Ramos (cell line): ENCODE data around the gene PDSS2.
"Not testable (repeated sequence)": the region's sequence is repeated elsewhere in the genome, so short reads cannot be mapped to it uniquely, and the experiment has no call there.

ENCODE experiments used
- in situ Hi-C: fragments of 300-500 bp; cut with MboI; formaldehyde crosslinking; loops from one replicate; pipeline ENCODE4 v1.14.3; 2022; ENCODE audit warnings: low sequenced_read_pairs; ENCODE audit not compliant: unreplicated experiment

PDSS2 gene

GRCh38 chr6:107383705-107384104 is 75.7 kb downstream of the PDSS2 start:
- in situ Hi-C loops, result no loop called here

- in situ Hi-C loops, result no loop called here
These were observed 85.1 kb downstream of the PDSS2 start for GRCh38 chr6:107374264-107374663.

- in situ Hi-C loops, result no loop called here
These were observed 89.9 kb downstream of the PDSS2 start for GRCh38 chr6:107369493-107369892.

- in situ Hi-C loops, result no loop called here
These were observed 90.9 kb downstream of the PDSS2 start for GRCh38 chr6:107368471-107368870.

- in situ Hi-C loops, result not testable (repeated sequence)
These were observed 95.2 kb downstream of the PDSS2 start for GRCh38 chr6:107364173-107364572.

DNA sequence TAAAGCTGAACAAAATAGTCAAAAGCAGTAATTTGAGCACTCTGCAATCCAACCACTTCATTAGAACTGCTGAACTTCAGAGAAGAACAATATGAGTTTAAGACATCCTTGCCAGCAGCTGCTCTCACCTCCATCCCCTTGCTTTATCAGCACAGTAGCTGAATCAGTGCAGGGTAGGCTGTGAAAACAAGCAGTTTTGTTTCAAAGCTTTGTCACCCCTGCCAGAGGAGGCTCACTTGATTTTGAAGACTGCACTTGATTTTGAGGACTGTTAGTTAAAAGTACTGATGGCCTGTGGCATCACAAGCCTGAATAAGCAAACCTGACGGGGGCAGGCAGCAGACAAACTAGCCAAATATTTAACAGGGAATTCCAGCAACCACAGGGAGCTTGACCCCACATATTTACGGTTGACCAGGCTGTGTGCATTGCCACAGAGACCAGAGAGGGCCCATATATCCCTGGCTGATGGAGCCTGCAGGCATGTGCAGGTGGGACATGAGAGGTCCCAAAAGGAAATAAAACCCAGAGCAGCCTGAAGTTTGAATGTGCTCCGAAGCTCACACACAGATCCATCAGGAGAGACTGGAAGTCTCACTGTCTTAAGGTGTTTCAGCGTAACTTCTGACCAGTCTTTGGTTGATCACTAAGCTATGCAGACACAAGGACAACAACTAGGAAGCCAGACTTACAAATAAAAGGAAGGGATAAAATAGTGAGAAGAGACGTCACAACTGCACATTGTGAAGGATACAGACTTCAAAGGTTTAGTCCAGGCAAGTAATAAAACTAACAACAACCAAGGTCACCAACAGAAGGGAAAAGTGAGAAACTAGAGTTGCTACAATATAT is 97.4 kb downstream of the PDSS2 start:
- in situ Hi-C loops, result no loop called here

- in situ Hi-C loops, result no loop called here
These were observed 98.9 kb downstream of the PDSS2 start for GRCh38 chr6:107360476-107360875.

- in situ Hi-C loops, result no loop called here
These were observed 101.5 kb downstream of the PDSS2 start for GRCh38 chr6:107357842-107358241.

DNA sequence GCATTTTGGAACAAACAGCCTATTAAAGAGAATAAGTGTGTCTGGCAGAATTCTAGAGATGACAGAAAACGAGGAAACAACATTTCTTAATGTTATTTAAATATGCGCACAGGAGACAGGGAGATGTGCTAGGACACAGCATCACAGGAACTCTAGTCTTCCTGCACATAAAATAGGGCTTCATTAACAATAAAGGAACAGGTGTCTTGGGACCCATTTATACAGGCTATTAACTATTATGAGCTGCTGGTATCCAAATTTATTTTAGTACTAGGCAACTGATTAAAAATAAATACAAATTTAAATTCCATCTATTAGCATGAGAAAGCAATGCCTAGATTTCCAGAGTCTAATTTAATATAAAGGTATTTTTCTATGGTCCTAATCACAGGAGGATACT is 102.3 kb downstream of the PDSS2 start:
- in situ Hi-C loops, result no loop called here

- in situ Hi-C loops, result no loop called here
These were observed 103.7 kb downstream of the PDSS2 start for GRCh38 chr6:107355659-107356058.

GRCh38 chr6:107354451-107354850 is 104.9 kb downstream of the PDSS2 start:
- in situ Hi-C loops, result no loop called here

DNA sequence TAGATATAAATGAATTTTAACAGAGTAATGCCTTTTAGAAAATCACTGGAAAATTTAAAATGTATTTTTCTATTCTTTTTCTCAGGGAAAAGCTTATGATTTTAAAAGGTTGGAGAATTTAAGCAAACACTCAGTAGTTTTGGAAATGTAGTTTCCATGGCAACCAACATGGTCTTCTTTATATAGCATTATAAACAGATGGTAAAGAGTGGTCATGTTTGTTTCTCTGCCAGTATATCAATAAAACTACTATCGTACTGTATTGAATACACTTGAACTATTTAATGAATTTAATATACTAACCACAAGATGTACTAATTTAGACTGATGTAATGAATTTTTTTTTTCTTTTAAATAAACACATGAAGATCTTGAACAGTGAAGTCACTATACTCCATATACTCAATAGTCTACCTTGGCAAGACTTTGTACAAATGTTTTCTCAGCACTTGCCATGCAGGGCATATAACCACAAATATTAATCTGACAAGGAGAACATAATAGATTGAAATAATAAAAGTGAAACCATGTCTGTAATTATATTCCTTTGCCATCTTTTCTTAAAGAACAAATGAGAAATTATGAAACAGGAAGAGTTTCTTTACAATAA is 105.5 kb downstream of the PDSS2 start:
- in situ Hi-C loops, result no loop called here

DNA sequence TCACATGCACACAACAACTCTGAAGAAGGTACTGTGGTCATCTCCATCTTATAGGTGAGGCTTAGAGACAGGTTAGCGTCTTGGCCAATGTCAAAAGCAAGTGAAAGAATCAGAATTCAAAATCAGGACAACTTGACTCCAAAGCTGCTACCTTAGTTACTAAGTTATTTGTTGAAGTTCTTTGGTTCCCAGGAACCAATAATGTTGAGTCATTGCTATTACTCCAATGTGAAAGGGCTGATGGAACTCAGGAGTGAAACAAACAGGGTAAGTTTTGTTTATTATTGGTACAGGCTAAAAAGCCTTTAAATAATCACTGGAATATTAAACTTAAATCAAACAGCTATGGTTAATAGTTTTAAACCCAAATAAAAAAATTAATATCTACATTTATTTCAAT is 111.1 kb downstream of the PDSS2 start:
- in situ Hi-C loops, result no loop called here

- in situ Hi-C loops, result no loop called here
These were observed 114.0 kb downstream of the PDSS2 start for GRCh38 chr6:107345393-107345792.

- in situ Hi-C loops, result no loop called here
These were observed 114.4 kb downstream of the PDSS2 start for GRCh38 chr6:107344981-107345380.

DNA sequence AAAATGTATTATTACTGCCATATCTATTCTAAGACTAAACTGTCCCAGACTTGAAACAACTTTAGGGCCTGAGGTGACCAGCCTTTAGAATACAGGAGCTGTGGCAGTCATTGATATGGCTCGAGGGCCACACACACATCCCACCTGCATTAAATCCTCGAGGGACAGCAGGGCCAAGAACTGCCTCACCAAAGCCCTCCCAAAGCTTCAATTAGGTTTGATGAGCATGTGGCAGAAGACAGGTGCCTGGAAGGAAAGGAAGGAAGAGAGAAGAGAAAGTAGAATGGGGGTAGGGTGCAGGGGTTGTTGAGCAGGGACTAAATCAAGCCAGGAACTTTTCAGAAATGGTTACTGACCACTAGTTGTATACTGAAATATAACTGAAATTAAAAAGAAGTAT is 115.0 kb downstream of the PDSS2 start:
- in situ Hi-C loops, result no loop called here

DNA sequence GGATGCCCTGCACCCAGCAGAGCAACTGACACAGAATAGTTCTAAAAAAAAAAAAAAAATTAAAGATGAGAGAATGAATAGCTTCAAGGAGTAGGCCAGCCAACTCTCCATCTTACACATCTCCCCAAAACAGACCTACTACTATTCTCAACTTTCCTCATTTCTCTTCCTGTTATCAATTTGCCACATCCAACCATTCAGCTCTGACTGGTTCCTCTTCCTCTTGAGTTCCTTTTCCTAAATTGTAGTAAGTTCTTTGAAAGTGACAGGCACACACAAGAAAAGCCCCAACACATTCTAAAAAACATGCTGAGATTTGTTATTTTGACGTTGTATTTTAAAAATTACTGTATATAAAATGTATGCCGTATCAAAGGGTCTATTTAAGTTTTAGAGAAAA is 117.2 kb downstream of the PDSS2 start:
- in situ Hi-C loops, result no loop called here

DNA sequence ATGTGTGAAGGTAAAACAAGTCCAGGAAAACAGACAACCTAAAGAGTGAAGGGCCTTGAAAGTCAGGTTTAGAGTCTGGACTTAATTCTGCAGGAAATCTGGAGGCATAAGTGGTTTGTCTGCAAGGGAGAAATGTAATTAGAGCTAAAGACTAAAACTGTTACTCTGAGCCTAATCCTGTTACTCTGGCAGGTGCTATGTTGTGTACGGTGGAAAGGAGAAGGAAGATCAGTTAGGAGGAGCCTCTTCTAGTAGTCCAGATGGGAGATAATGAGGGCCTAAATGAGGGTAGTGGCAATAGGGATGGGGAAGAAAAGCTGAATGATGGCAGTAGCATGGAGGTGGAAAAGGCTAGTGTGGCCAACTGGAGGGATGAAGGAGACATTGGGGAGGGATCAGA is 118.5 kb downstream of the PDSS2 start:
- in situ Hi-C loops, result no loop called here

DNA sequence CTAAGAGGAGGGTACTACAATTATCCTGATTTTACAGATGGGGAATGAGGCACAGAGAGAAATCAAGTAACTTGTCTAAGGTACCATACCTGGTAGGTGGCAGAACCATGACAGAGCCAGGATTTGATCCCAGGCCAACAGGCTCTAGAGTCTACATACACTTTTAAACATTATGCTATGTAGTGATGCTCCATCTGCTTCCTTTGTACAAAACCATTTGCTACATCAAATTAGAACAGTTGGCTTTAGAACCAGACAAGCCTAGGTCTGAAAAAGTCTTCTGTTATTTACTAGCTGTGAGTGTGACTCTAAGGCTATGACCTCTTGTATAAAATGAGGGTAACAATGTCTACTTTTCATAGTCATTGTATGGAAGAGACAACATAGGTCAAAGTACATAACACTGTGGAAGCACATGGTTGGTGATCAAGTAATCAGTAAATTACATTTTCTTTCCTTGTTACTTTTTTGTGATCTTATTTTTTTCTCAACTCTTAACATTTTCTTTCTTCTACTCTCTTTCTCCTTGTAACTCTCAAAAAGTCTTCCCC is 122.1 kb downstream of the PDSS2 start:
- in situ Hi-C loops, result no loop called here

DNA sequence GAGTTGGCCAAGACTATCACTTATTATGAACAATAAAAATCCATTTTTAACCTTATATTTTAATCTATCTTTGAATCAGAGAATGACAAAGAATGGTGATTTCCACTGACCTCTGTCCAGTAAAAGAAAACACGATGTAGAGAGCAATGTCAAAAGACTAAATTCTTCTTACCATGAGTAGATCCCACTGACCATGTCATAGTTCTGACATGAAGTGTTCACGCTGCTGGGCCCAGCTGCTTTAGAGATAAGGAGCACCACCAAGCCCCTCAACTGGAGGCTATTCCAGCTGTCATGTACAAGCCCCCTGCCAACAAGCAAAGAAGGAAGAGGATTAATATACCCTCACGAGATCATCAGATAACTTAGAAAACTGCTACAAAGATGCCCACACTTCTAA is 125.3 kb downstream of the PDSS2 start:
- in situ Hi-C loops, result no loop called here

GRCh38 chr6:107333491-107333890 is 125.9 kb downstream of the PDSS2 start:
- in situ Hi-C loops, result no loop called here
